ENCODE data around the gene DUSP8.
"Not testable (repeated sequence)": the region's sequence is repeated elsewhere in the genome, so short reads cannot be mapped to it uniquely, and the experiment has no call there.

DUSP8 gene

GRCh38 chr11:1516273-1517067 lies 55.6 kb downstream of the DUSP8 start:
- DNase-seq (ENCODE audit: low spot score): no peak

GRCh38 chr11:1515082-1516060 lies 56.7 kb downstream of the DUSP8 start:
- DNase-seq (ENCODE audit: low spot score): peak; percentile 46

GRCh38 chr11:1514336-1515061 lies 57.6 kb downstream of the DUSP8 start:
- DNase-seq (ENCODE audit: low spot score): no peak

GRCh38 chr11:1513326-1514296 lies 58.5 kb downstream of the DUSP8 start:
- DNase-seq (ENCODE audit: low spot score): no peak

GRCh38 chr11:1512531-1513258 lies 59.4 kb downstream of the DUSP8 start:
- not testable (repeated sequence) for DNase-seq (ENCODE audit: low spot score)

- no peak for DNase-seq (ENCODE audit: low spot score)
Measured at GRCh38 chr11:1511937-1512496, 60.1 kb downstream of the DUSP8 start.

- no peak for DNase-seq (ENCODE audit: low spot score)
Measured at GRCh38 chr11:1510928-1511327, 61.1 kb downstream of the DUSP8 start.

- not testable (repeated sequence) for DNase-seq (ENCODE audit: low spot score)
Measured at GRCh38 chr11:1510351-1510750, 61.7 kb downstream of the DUSP8 start.

GRCh38 chr11:1509626-1510255 lies 62.3 kb downstream of the DUSP8 start:
- DNase-seq (ENCODE audit: low spot score): no peak

- no peak for DNase-seq (ENCODE audit: low spot score)
Measured at GRCh38 chr11:1508986-1509385, 63.1 kb downstream of the DUSP8 start.

GRCh38 chr11:1508491-1508891 lies 63.6 kb downstream of the DUSP8 start:
- DNase-seq (ENCODE audit: low spot score): no peak

- DNase-seq (ENCODE audit: low spot score): no peak
Measured at GRCh38 chr11:1507381-1508140, 64.5 kb downstream of the DUSP8 start.

GRCh38 chr11:1506981-1507380 lies 65.1 kb downstream of the DUSP8 start:
- no peak for DNase-seq (ENCODE audit: low spot score)

GRCh38 chr11:1505480-1505879 lies 66.6 kb downstream of the DUSP8 start:
- DNase-seq (ENCODE audit: low spot score): no peak

- no peak for DNase-seq (ENCODE audit: low spot score)
Measured at GRCh38 chr11:1504581-1505290, 67.3 kb downstream of the DUSP8 start.

- no peak for DNase-seq (ENCODE audit: low spot score)
Measured at GRCh38 chr11:1504138-1504537, 67.9 kb downstream of the DUSP8 start.
